GM23248 (cell line): ENCODE data around the gene NSMCE1. TPM values are rescaled to one million over a fixed set of nuclear protein-coding genes. Genes with fewer than 3 reads are reported as not detected.

Experiments
- DNase-seq: peaks from one replicate; pipeline ENCODE4 v3.0.0-alpha.2; 2015
- H2AFZ ChIP-seq: fragments of 200-600 bp; sonication (generic); 2 replicates; pipeline ENCODE4 v1.6.1; 2016; ENCODE audit warnings: antibody characterized with exemption
- H3F3A ChIP-seq: fragments of 200-600 bp; sonication (generic); 2 replicates; pipeline ENCODE4 v1.6.1; 2016; ENCODE audit warnings: mild to moderate bottlenecking, antibody characterized with exemption, mixed run types; ENCODE audit not compliant: insufficient read depth
- H3K27ac ChIP-seq: fragments of 200-600 bp; sonication (generic); 2 replicates; pipeline ENCODE4 v1.5.1; 2016; ENCODE audit warnings: mild to moderate bottlenecking
- H3K27me3 ChIP-seq: fragments of 200-600 bp; sonication (generic); replicated peaks from 2 replicates; pipeline ENCODE4 v1.6.1; 2016; ENCODE audit warnings: mild to moderate bottlenecking; ENCODE audit not compliant: insufficient read depth
- H3K36me3 ChIP-seq: fragments of 200-600 bp; sonication (generic); 2 replicates; pipeline ENCODE4 v1.6.1; 2016; ENCODE audit warnings: low read depth, mild to moderate bottlenecking
- H3K4me1 ChIP-seq: fragments of 200-600 bp; sonication (generic); 2 replicates; pipeline ENCODE4 v1.6.1; 2016; ENCODE audit warnings: mild to moderate bottlenecking; ENCODE audit not compliant: insufficient read depth
- H3K4me2 ChIP-seq: fragments of 200-600 bp; sonication (generic); one replicate; pipeline ENCODE4 v1.6.1; 2016; ENCODE audit warnings: mild to moderate bottlenecking; ENCODE audit not compliant: unreplicated experiment
- H3K4me3 ChIP-seq: fragments of 200-600 bp; sonication (generic); 2 replicates; pipeline ENCODE4 v1.5.1; 2016; ENCODE audit warnings: mild to moderate bottlenecking
- H3K79me2 ChIP-seq: fragments of 200-600 bp; sonication (generic); 2 replicates; pipeline ENCODE4 v1.6.1; 2016; ENCODE audit warnings: mild to moderate bottlenecking; ENCODE audit not compliant: insufficient read depth
- H3K9ac ChIP-seq: fragments of 200-600 bp; sonication (generic); 2 replicates; pipeline ENCODE4 v1.6.1; 2016; ENCODE audit warnings: mild to moderate bottlenecking
- H3K9me2 ChIP-seq: fragments of 200-600 bp; sonication (generic); 2 replicates; pipeline ENCODE4 v1.6.1; 2016; ENCODE audit warnings: mixed run types, mild to moderate bottlenecking, moderate library complexity; ENCODE audit not compliant: insufficient read depth
- H3K9me3 ChIP-seq: fragments of 200-600 bp; sonication (generic); one replicate; pipeline ENCODE4 v1.6.1; 2017; ENCODE audit warnings: low read depth
- H4K20me1 ChIP-seq: fragments of 200-600 bp; sonication (generic); 2 replicates; pipeline ENCODE4 v1.6.0; 2016; ENCODE audit not compliant: insufficient read depth
- EZH2 ChIP-seq: fragments of 200-600 bp; sonication (generic); IDR thresholded peaks from 2 replicates; pipeline ENCODE4 v1.6.1; 2018; ENCODE audit warnings: antibody characterized with exemption, mild to moderate bottlenecking; ENCODE audit not compliant: insufficient read depth, poor library complexity, severe bottlenecking
- EZH2phosphoT487 ChIP-seq: fragments of 200-600 bp; sonication (generic); IDR thresholded peaks from 2 replicates; pipeline ENCODE4 v1.6.1; 2018; ENCODE audit warnings: antibody characterized with exemption, moderate library complexity, mild to moderate bottlenecking, low read depth; ENCODE audit not compliant: insufficient read depth
- WGBS, 2 experiments: methylation state at CpG; one replicate each; pipeline ENCODE4 v1.1.6; 2015 to 2017; ENCODE audit warnings: low lambda C conversion rate in 2 of 2, low coverage in 1 of 2; ENCODE audit errors: missing lambda C conversion rate in 2 of 2; 5-methylcytosine and 5-hydroxymethylcytosine counted together
- in situ Hi-C: fragments of 300-500 bp; cut with MboI; formaldehyde crosslinking; loops from 2 replicates; pipeline ENCODE4 v1.15.0; 2020
- polyA plus RNA-seq: library from polyadenylated mRNA; unstranded; fragments of >200 nt; fragmentation: Nextera tagmentation; extraction: Ambion mirVana; gene quantifications from 2 replicates; pipeline ENCODE4 v1.2.1, GENCODE V29; 2016
- total RNA-seq: library from RNA; depleted of rRNA; stranded (reverse); fragments of >200 nt; shearing (Covaris generic); gene quantifications from 2 replicates; pipeline ENCODE4 v1.2.3, GENCODE V29; 2014

Gene NSMCE1
- total and polyA plus RNA-seq, 2 experiments from 2014 or later: 69.3 to 107 TPM

GRCh38 chr16:27226976-27227705 lies 41.4 kb downstream of the NSMCE1 start:
- H3K9ac ChIP-seq: no peak overlapping the region
- no peaks in the 10 kb centered on the region for H3K79me2 ChIP-seq
- no peaks in the 10 kb centered on the region for H3K9me3 ChIP-seq
- H3K27me3 ChIP-seq: no peaks in the 10 kb centered on the region
- H3K4me2 ChIP-seq: no peak overlapping the region
- no peak overlapping the region for H3K27ac ChIP-seq
- H3K36me3 ChIP-seq: no peaks in the 10 kb centered on the region; the same call in 1 of the 2 replicates
- no peaks in the 10 kb centered on the region for H4K20me1 ChIP-seq
- in situ Hi-C loops: no loop called here
- peaks cover 13% of the 10 kb centered on the region; the same call in 1 of the 2 replicates for H3F3A ChIP-seq
- peak; percentile 45 for DNase-seq
- H2AFZ ChIP-seq: no peak overlapping the region
- H3K4me1 ChIP-seq: peaks cover 17% of the 10 kb centered on the region
- no peak for TF ChIP-seq EZH2
- TF ChIP-seq EZH2phosphoT487: no peak
- H3K9me2 ChIP-seq: no peaks in the 10 kb centered on the region
- WGBS, 2 experiments: 83 to 86% methylated on average over 16 of the region's 16 CpGs
- H3K4me3 ChIP-seq: no peak overlapping the region

- Histone ChIP-seq H4K20me1 (no peaks in the 10 kb centered on the region), H3K4me2 (no peak overlapping the region), H3K9ac (no peak overlapping the region), H3K4me3 (no peak overlapping the region), H3K27ac (no peak overlapping the region), H3K9me2 (no peaks in the 10 kb centered on the region), H2AFZ (no peak overlapping the region), H3K4me1 (peaks cover 23% of the 10 kb centered on the region), H3K27me3 (no peaks in the 10 kb centered on the region), H3K36me3 (no peaks in the 10 kb centered on the region), H3F3A (peaks cover 20% of the 10 kb centered on the region), H3K79me2 (no peaks in the 10 kb centered on the region), H3K9me3 (no peaks in the 10 kb centered on the region)
- 90 to 93% methylated on average over 20 of the region's 20 CpGs for WGBS, 2 experiments
- in situ Hi-C loops: no loop called here
- no peak for TF ChIP-seq EZH2
- no peak for TF ChIP-seq EZH2phosphoT487
- DNase-seq: no peak
Measured at GRCh38 chr16:27226476-27226875, 42.1 kb downstream of the NSMCE1 start.

GRCh38 chr16:27225536-27226360 lies 42.8 kb downstream of the NSMCE1 start:
- Histone ChIP-seq H3K4me3 (no peak overlapping the region), H3F3A (peaks cover 21% of the 10 kb centered on the region), H2AFZ (no peak overlapping the region), H3K27ac (no peak overlapping the region), H3K9ac (no peak overlapping the region), H4K20me1 (no peaks in the 10 kb centered on the region), H3K79me2 (no peaks in the 10 kb centered on the region), H3K4me1 (peaks cover 24% of the 10 kb centered on the region), H3K4me2 (no peak overlapping the region), H3K36me3 (no peaks in the 10 kb centered on the region), H3K27me3 (no peaks in the 10 kb centered on the region), H3K9me3 (no peaks in the 10 kb centered on the region), H3K9me2 (no peaks in the 10 kb centered on the region)
- no peak for DNase-seq
- in situ Hi-C loops: no loop called here
- 89 to 91% methylated on average over 26 to 27 of the region's 27 CpGs for WGBS, 2 experiments
- TF ChIP-seq EZH2 (no peak), EZH2phosphoT487 (no peak)

GRCh38 chr16:27224741-27225300 lies 43.8 kb downstream of the NSMCE1 start:
- Histone ChIP-seq H3K9me3 (no peaks in the 10 kb centered on the region), H3K27me3 (no peaks in the 10 kb centered on the region), H3K4me2 (no peak overlapping the region), H3K9ac (no peak overlapping the region), H3K4me1 (peaks cover 24% of the 10 kb centered on the region), H3K79me2 (no peaks in the 10 kb centered on the region), H2AFZ (no peak overlapping the region), H3K9me2 (no peaks in the 10 kb centered on the region), H3K4me3 (no peak overlapping the region), H3K27ac (no peak overlapping the region), H3F3A (peaks cover 21% of the 10 kb centered on the region), H3K36me3 (no peaks in the 10 kb centered on the region), H4K20me1 (no peaks in the 10 kb centered on the region)
- WGBS, 2 experiments: 79 to 85% methylated on average over 19 of the region's 19 CpGs
- in situ Hi-C loops: no loop called here
- no peak for DNase-seq
- TF ChIP-seq EZH2phosphoT487 (no peak), EZH2 (no peak)
